ENCODE data around the gene HNRNPF. TPM values are rescaled to one million over a fixed set of nuclear protein-coding genes. Genes with fewer than 3 reads are reported as not detected.
A peak's percentile ranks its signal among the peaks of the same experiment; 100 is the strongest.

HNRNPF gene
- total and polyA plus RNA-seq, 12 donors: 26.4 to 113 (median 74.3) TPM

DNA sequence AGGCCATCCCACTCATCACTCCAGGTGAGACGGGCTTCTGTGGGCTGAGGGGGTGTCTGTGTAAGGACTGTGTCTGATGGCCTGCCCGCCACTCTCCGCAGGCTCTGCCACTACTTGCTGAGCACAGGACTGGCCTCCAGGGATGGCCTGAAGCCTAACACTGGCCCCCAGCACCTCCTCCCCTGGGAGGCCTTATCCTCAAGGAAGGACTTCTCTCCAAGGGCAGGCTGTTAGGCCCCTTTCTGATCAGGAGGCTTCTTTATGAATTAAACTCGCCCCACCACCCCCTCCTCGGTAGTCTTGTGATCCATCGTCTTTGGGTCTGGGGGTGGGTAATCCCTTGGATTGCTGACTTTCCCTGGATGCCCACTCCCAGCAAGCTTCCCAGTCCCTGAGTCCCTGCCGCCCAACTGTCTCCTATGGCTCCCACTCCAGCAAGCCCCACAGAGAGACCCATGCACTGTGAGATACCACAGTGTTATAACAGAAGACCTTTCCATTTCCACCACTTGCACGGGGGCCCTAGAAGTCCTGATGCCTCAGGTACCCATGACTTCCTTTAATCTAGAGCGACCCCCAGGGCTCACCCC is 32.8 kb downstream of the HNRNPF start:
- TF ChIP-seq, protein P1, sequence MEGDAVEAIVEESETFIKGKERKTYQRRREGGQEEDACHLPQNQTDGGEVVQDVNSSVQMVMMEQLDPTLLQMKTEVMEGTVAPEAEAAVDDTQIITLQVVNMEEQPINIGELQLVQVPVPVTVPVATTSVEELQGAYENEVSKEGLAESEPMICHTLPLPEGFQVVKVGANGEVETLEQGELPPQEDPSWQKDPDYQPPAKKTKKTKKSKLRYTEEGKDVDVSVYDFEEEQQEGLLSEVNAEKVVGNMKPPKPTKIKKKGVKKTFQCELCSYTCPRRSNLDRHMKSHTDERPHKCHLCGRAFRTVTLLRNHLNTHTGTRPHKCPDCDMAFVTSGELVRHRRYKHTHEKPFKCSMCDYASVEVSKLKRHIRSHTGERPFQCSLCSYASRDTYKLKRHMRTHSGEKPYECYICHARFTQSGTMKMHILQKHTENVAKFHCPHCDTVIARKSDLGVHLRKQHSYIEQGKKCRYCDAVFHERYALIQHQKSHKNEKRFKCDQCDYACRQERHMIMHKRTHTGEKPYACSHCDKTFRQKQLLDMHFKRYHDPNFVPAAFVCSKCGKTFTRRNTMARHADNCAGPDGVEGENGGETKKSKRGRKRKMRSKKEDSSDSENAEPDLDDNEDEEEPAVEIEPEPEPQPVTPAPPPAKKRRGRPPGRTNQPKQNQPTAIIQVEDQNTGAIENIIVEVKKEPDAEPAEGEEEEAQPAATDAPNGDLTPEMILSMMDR (IDR thresholded peaks at IDR 0.05): no peak
- Histone ChIP-seq H3K27me3 (no peaks in the 10 kb centered on the region), H3K27ac (no peak overlapping the region), H3K4me3 (no peak overlapping the region), H3K9me3 (no peaks in the 10 kb centered on the region), H3K36me3 (no peaks in the 10 kb centered on the region), H3K4me1 (peaks cover 0 to 16% (median 8%) of the 10 kb centered on the region in 9 donors)
- DNase-seq (no peak), ATAC-seq (no peak)
- intact Hi-C loops (cut with DNase I): no loop called here
- 90 to 94% methylated on average over 9 of the region's 9 CpGs for WGBS, 2 donors

DNA sequence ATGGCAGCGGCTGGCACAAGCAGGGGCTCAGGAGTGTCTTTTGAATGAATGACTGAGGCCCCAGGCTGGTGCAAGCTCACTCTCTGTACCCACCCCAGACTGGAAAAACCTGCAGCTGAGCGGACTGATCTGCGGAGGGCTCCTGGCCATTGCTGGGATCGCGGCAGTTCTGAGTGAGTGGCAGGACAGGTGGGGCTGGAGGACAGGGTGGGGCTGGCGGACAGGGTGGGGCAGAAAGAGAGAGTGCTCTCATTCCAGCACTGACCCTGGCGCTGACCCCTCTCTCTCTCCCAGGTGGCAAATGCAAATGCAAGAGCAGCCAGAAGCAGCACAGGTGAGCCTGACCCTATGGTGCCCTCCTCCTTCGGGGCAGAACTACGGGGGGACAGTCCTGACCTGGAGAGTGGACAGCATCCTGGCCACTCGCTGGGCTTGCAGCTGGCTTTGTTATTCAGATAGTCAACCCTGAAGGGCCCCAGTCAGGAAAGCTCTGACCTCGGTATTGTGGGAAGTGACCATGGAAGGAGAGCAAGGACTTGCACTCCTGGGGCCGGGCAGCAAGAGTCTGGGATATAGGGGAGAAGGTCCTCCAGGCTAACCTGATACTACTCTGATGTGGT is 33.5 kb downstream of the HNRNPF start:
- peaks cover 0 to 16% (median 8%) of the 10 kb centered on the region in 9 donors for H3K4me1 ChIP-seq
- no peak for DNase-seq
- H3K27ac ChIP-seq: no peak overlapping the region
- H3K9me3 ChIP-seq: no peaks in the 10 kb centered on the region
- H3K36me3 ChIP-seq: no peaks in the 10 kb centered on the region
- intact Hi-C loops (cut with DNase I): no loop called here
- TF ChIP-seq, protein P1 (IDR thresholded peaks at IDR 0.05): no peak
- WGBS, 2 donors: 84 to 89% methylated on average over 12 of the region's 12 CpGs
- H3K4me3 ChIP-seq: no peak overlapping the region
- no peak for ATAC-seq
- no peaks in the 10 kb centered on the region for H3K27me3 ChIP-seq

DNA sequence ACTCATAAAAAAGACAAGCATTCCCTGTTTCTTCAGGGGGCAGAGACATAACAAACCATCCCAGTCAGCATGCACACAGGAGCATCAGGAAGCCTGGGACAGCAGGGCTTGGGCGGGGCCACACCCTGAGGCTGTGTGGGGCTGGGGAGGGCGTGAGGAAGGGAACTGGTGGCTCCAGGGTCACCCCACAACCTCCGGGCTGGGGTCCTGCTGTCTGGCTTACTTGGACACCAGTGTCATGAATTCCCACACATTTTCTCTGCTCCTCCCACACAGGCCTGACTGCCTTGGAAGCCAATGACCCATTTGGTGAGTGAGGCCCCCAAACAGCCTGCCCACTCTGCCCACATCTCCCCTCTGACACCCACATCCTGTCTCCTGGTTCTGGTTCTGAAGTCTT is 34.8 kb downstream of the HNRNPF start:
- Histone ChIP-seq H3K4me1 (peaks cover 0 to 16% (median 8%) of the 10 kb centered on the region in 9 donors), H3K4me3 (no peak overlapping the region), H3K9me3 (no peaks in the 10 kb centered on the region), H3K36me3 (no peaks in the 10 kb centered on the region), H3K27ac (no peak overlapping the region), H3K27me3 (no peaks in the 10 kb centered on the region)
- TF ChIP-seq, protein P1 (IDR thresholded peaks at IDR 0.05): no peak
- WGBS, 2 donors: 81 to 95% methylated on average over 3 of the region's 3 CpGs
- intact Hi-C loops (cut with DNase I): no loop called here
- DNase-seq: no peak
- no peak for ATAC-seq

DNA sequence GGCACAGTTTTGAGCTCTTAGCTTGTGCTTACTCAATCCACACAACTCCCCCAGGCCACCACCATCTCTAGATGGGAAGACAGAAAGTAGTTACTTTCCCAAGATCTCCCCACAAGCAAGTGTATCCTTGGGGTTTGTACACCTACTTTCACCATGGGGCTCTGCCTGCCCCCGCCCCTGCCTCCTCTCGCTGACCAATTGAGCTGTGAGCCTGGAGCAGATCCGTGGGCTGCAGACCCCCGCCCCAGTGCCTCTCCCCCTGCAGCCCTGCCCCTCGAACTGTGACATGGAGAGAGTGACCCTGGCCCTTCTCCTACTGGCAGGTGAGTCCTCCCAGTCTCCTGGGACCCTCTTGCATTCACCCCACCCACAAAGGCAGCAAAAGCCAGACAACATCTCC is 35.5 kb downstream of the HNRNPF start:
- intact Hi-C loops (cut with DNase I): no loop called here
- no peaks in the 10 kb centered on the region for H3K36me3 ChIP-seq
- peaks cover 0 to 16% (median 8%) of the 10 kb centered on the region in 9 donors for H3K4me1 ChIP-seq
- no peak for ATAC-seq
- no peak overlapping the region for H3K4me3 ChIP-seq
- no peaks in the 10 kb centered on the region for H3K9me3 ChIP-seq
- H3K27me3 ChIP-seq: no peaks in the 10 kb centered on the region
- peak overlapping the region in 1 of 10 donors; percentile 9 for H3K27ac ChIP-seq
- 77 to 80% methylated on average over 5 of the region's 5 CpGs for WGBS, 2 donors
- TF ChIP-seq, protein P1 (IDR thresholded peaks at IDR 0.05): no peak
- DNase-seq: no peak
